Sigmoid colon (tissue), 3 donors: Measurements from ENCODE around the gene IL15.

Experiments
- CTCF ChIP-seq, 4 experiments: fragments of 450-650 bp in 3 of 4; fragments of 200-600 bp in 1 of 4; IDR thresholded peaks; one replicate each; pipeline ENCODE4 v1.5.1; 2016 to 2019; ENCODE audit warnings: antibody characterized with exemption in 4 of 4, mild to moderate bottlenecking in 3 of 4, moderate library complexity in 2 of 4
- POLR2A ChIP-seq, 2 donors: fragments of 450-650 bp; IDR thresholded peaks; one replicate each; pipeline ENCODE4 v1.6.1; 2016; ENCODE audit warnings: antibody characterized with exemption in 2 of 2, mild to moderate bottlenecking in 2 of 2, moderate library complexity in 2 of 2

GRCh38 chr4:141782205-141782604 is 145.8 kb downstream of the IL15 start:
- TF ChIP-seq CTCF (IDR thresholded peaks at IDR 0.05) (no peak), POLR2A (IDR thresholded peaks at IDR 0.05) (no peak)
